Measurements from ENCODE around the gene MAPK10. TPM values are rescaled to one million over a fixed set of nuclear protein-coding genes. Genes with fewer than 3 reads are reported as not detected.

The MAPK10 gene
- total RNA-seq, 4 donors from 2014 or later = 4.1 to 50.0 (median 9.4) TPM

- WGBS, 2 donors (ENCODE audit: low coverage in 1 of 2) = 88 to 92% methylated on average over 4 to 5 of the region's 5 CpGs
- intact Hi-C loops (cut with DNase I; ENCODE audit: low total_unique reads) = no loop called here
- TF ChIP-seq POLR2AphosphoS5 (IDR thresholded peaks at IDR 0.05) = no peak
- TF ChIP-seq EP300 (IDR thresholded peaks at IDR 0.05; ENCODE audit: low read depth) = no peak
- TF ChIP-seq POLR2A (IDR thresholded peaks at IDR 0.05) = no peak
- no peak for TF ChIP-seq CTCF (IDR thresholded peaks at IDR 0.05)
Measured at GRCh38 chr4:85942107-85942506, 417.7 kb downstream of the MAPK10 start.

GRCh38 chr4:85940151-85940550 lies 419.7 kb downstream of the MAPK10 start:
- Histone ChIP-seq H3K4me3 (no peak overlapping the region), H3K9me3 (no peaks in the 10 kb centered on the region), H3K36me3 (no peaks in the 10 kb centered on the region), H3K27ac (no peak overlapping the region), H3K4me1 (peaks cover 0 to 16% (median 11%) of the 10 kb centered on the region in 4 donors), H3K27me3 (no peaks in the 10 kb centered on the region)
- DNase-seq = no peak
- in situ Hi-C loops (cut with MboI; ENCODE audit: low pct_ligation_motif_present in 1 of 4, low pct_unique_long_range_greater_than_20kb in 1 of 4, low sequenced_read_pairs in 3 of 4) = no loop called here
- no peak for TF ChIP-seq POLR2A (IDR thresholded peaks at IDR 0.05)
- no peak for TF ChIP-seq EP300 (IDR thresholded peaks at IDR 0.05; ENCODE audit: low read depth)
- no peak for TF ChIP-seq POLR2AphosphoS5 (IDR thresholded peaks at IDR 0.05)
- TF ChIP-seq CTCF (IDR thresholded peaks at IDR 0.05) = no peak
- intact Hi-C loops (cut with DNase I; ENCODE audit: low total_unique reads) = no loop called here

More at GRCh38 chr4:85942107-85942506, 417.7 kb downstream of the MAPK10 start:
- H3K36me3 ChIP-seq = no peaks in the 10 kb centered on the region
- H3K4me1 ChIP-seq = peaks cover 0 to 14% (median 10%) of the 10 kb centered on the region in 4 donors
- no peak overlapping the region for H3K27ac ChIP-seq
- DNase-seq = no peak
- in situ Hi-C loops (cut with MboI; ENCODE audit: low pct_ligation_motif_present in 1 of 4, low pct_unique_long_range_greater_than_20kb in 1 of 4, low sequenced_read_pairs in 3 of 4) = no loop called here
- H3K9me3 ChIP-seq = no peaks in the 10 kb centered on the region
- H3K4me3 ChIP-seq = no peak overlapping the region
- H3K27me3 ChIP-seq = no peaks in the 10 kb centered on the region

Small RNAs within 50 kb of the gene (small RNA-seq; reads per million reads assigned to genes)
- 0 reads per million in 4 donors for gene RN7SKP96

Other genes with a start within 250 kb of the MAPK10 start
- 10 to 100 TPM in 2 of 4 donors, 1 to 10 TPM in 2; 3.7 to 18.5 (median 10.1) TPM for gene PTPN13, start 234.3 kb upstream of the MAPK10 start, total RNA-seq